SH-SY5Y (cell line): ENCODE data around the gene LIF.

ENCODE experiments used
- GATA2 ChIP-seq: IDR thresholded peaks from 2 replicates; pipeline ENCODE4 v1.6.1; 2011; ENCODE audit warnings: mild to moderate bottlenecking, low read depth, low read length
- GATA3 ChIP-seq: IDR thresholded peaks from 2 replicates; pipeline ENCODE4 v1.6.1; 2011; ENCODE audit warnings: low read depth, mild to moderate bottlenecking, low read length, moderate library complexity

DNA sequence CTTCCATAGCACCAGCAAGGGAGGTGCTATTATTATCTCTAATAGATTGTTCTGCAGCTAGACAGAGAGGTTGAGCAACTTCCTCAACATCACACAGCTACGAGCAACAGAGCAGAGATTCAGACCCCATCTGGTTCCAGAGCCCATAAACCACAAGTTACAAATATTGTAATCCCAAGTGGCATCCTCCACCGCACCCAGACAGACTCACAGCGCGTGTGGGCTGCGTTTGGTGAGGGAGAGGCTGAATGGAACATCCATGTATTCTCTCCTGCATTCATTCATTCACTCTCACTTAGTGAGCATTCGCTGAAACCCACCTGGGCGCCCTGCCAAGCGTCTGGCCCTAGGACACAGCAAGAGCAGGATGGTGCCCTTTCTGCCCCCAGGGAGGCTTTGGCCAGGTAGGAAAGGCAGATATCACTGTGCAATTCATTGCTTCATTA, 33.5 kb downstream of the LIF start:
- TF ChIP-seq GATA2: no peak
- TF ChIP-seq GATA3: no peak
